Colonic mucosa (tissue), 4 donors: ENCODE data around the gene TNFRSF1B. TPM values are rescaled to one million over a fixed set of nuclear protein-coding genes. Genes with fewer than 3 reads are reported as not detected.

Experiments
- DNase-seq: peaks from one replicate; pipeline ENCODE4 v3.0.0-alpha.2; 2020
- H3K27ac ChIP-seq: fragments of 200-600 bp; one replicate; pipeline ENCODE4 v1.8.0; 2021
- H3K27me3 ChIP-seq: fragments of 200-600 bp; one replicate; pipeline ENCODE4 v1.8.0; 2021
- H3K36me3 ChIP-seq: fragments of 200-600 bp; one replicate; pipeline ENCODE4 v1.8.0; 2021
- H3K4me1 ChIP-seq: fragments of 200-600 bp; one replicate; pipeline ENCODE4 v1.8.0; 2021; ENCODE audit warnings: mild to moderate bottlenecking
- H3K4me3 ChIP-seq: fragments of 200-600 bp; one replicate; pipeline ENCODE4 v1.8.0; 2021
- H3K9ac ChIP-seq, 2 donors: one replicate each; pipeline ENCODE4 v1.7.0; 2013; ENCODE audit warnings: control low read depth in 2 of 2, low read depth in 2 of 2, low read length in 2 of 2
- H3K9me3 ChIP-seq: fragments of 200-600 bp; one replicate; pipeline ENCODE4 v1.8.0; 2021
- intact Hi-C: fragments of 100-400 bp; cut with DNase I; formaldehyde crosslinking; loops from one replicate; pipeline ENCODE4 v1.14.1; 2022
- total RNA-seq, 2 donors: library from RNA; stranded (reverse); fragmentation: NEBNext Ultra II Directional in 1 of 2; extraction: Animal tissue kit (Norgen Biotek cat#: 25700) in 1 of 2; gene quantifications; one replicate each; pipeline ENCODE4 v1.2.1, GENCODE V29; 2021
- TF ChIP-seq, protein P1 (sequence below): fragments of 200-600 bp; IDR thresholded peaks from one replicate; pipeline ENCODE4 v1.8.0; 2022; ENCODE audit warnings: antibody characterized with exemption, mild to moderate bottlenecking
- donor health status: healthy.
- donor health status: DM: no; HTN: no; CAD: no.
- donor health status: DM: no; HTN: no; CAD: no.

Gene TNFRSF1B
- total RNA-seq, 2 donors from 2014 or later = 27.2 to 28.1 TPM

- no peaks in the 10 kb centered on the region for H3K27me3 ChIP-seq
- H3K9ac ChIP-seq = no peak overlapping the region
- no peaks in the 10 kb centered on the region for H3K4me1 ChIP-seq
- no peak overlapping the region for H3K4me3 ChIP-seq
- no peaks in the 10 kb centered on the region for H3K36me3 ChIP-seq
- TF ChIP-seq, protein P1, sequence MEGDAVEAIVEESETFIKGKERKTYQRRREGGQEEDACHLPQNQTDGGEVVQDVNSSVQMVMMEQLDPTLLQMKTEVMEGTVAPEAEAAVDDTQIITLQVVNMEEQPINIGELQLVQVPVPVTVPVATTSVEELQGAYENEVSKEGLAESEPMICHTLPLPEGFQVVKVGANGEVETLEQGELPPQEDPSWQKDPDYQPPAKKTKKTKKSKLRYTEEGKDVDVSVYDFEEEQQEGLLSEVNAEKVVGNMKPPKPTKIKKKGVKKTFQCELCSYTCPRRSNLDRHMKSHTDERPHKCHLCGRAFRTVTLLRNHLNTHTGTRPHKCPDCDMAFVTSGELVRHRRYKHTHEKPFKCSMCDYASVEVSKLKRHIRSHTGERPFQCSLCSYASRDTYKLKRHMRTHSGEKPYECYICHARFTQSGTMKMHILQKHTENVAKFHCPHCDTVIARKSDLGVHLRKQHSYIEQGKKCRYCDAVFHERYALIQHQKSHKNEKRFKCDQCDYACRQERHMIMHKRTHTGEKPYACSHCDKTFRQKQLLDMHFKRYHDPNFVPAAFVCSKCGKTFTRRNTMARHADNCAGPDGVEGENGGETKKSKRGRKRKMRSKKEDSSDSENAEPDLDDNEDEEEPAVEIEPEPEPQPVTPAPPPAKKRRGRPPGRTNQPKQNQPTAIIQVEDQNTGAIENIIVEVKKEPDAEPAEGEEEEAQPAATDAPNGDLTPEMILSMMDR = no peak
- H3K9me3 ChIP-seq = no peaks in the 10 kb centered on the region
- intact Hi-C loops = no loop called here
- DNase-seq = no peak
- H3K27ac ChIP-seq = no peak overlapping the region
Observed at GRCh38 chr1:12130466-12131130, 36.2 kb upstream of the TNFRSF1B start.

GRCh38 chr1:12132078-12132477, 34.7 kb upstream of the TNFRSF1B start:
- TF ChIP-seq, protein P1 = no peak
- Histone ChIP-seq H3K4me3 (no peak overlapping the region), H3K36me3 (no peaks in the 10 kb centered on the region), H3K27ac (peak overlapping the region; percentile 57), H3K4me1 (no peaks in the 10 kb centered on the region), H3K9ac (no peak overlapping the region), H3K27me3 (no peaks in the 10 kb centered on the region), H3K9me3 (no peaks in the 10 kb centered on the region)
- no peak for DNase-seq
- intact Hi-C loops = no loop called here

DNA sequence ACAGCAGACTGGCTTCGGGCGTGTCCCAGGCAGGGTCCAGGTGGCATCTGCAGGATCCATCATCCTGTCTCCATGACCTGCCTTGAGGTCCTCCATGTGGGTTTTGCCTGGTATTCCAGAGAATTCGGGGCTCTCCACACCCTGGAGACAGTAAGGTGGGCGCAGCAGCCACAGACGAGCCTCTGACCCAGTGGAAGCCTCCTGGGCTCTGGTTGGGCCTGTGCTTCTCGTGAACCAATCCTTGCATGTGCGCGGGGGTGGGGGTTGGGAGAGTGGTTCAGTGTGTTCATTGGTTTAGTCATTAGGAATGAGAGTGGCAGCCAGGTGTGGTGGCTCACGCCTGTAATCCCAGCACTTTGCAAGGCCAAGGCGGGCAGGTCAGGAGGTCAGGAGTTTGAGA, 32.1 kb upstream of the TNFRSF1B start:
- H3K27ac ChIP-seq = no peak overlapping the region
- intact Hi-C loops = no loop called here
- H3K4me3 ChIP-seq = no peak overlapping the region
- no peaks in the 10 kb centered on the region for H3K27me3 ChIP-seq
- no peaks in the 10 kb centered on the region for H3K9me3 ChIP-seq
- H3K4me1 ChIP-seq = no peaks in the 10 kb centered on the region
- TF ChIP-seq, protein P1 = no peak
- no peak overlapping the region for H3K9ac ChIP-seq
- H3K36me3 ChIP-seq = no peaks in the 10 kb centered on the region
- no peak for DNase-seq

DNA sequence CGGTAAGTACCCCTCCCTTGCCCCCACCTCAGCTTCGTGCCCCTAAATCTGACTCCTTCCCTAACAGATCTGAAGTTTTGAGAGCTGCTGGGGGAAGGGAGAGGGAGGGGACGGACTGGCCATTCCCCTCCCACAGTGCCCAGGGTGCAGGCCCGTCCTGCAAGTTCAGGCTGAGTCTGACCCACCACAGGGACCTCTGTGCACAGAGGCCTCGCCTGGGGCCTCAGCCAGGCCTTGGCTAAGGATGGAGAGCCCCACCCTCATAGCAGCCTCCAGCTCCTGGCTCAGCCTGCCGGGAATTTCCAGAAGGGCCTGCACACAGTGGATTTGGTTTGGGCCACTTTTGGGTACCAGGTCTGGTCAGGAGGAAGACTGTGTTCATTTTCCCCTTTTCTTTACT, 31.2 kb upstream of the TNFRSF1B start:
- Histone ChIP-seq H3K27ac (no peak overlapping the region), H3K4me3 (no peak overlapping the region), H3K27me3 (no peaks in the 10 kb centered on the region), H3K9ac (no peak overlapping the region), H3K4me1 (no peaks in the 10 kb centered on the region), H3K9me3 (no peaks in the 10 kb centered on the region), H3K36me3 (no peaks in the 10 kb centered on the region)
- TF ChIP-seq, protein P1 = no peak
- intact Hi-C loops = no loop called here
- DNase-seq = no peak

- Histone ChIP-seq H3K4me3 (no peak overlapping the region), H3K27ac (no peak overlapping the region), H3K9me3 (no peaks in the 10 kb centered on the region), H3K27me3 (no peaks in the 10 kb centered on the region), H3K9ac (no peak overlapping the region), H3K4me1 (no peaks in the 10 kb centered on the region), H3K36me3 (no peaks in the 10 kb centered on the region)
- TF ChIP-seq, protein P1 = no peak
- no peak for DNase-seq
- intact Hi-C loops = no loop called here
Observed at GRCh38 chr1:12136916-12137610, 29.7 kb upstream of the TNFRSF1B start.
